Calu3 (cell line): ENCODE data around the gene ZNF407. TPM values are rescaled to one million over a fixed set of nuclear protein-coding genes. Genes with fewer than 3 reads are reported as not detected.

Experiments used
- BruUV-seq: library from RNA; stranded (reverse); fragments of 400-500 nt; replicated peaks from 2 replicates; lab custom pipeline; 2021; lab: Mats Ljungman, UMichigan
- CTCF ChIA-PET: fragments of 300-600 bp; sonication (Branson Sonifier 250); formaldehyde crosslinking; loops from one replicate; lab custom pipeline; 2022; ENCODE audit warnings: antibody characterized with exemption; lab: Charles Lee
- DNase-seq: peaks from one replicate; pipeline ENCODE4 v3.0.0; 2022
- H3K27ac Mint-ChIP-seq: one replicate; pipeline ENCODE4 v1.8.0; 2022; ENCODE audit warnings: mixed read lengths; ENCODE audit not compliant: unreplicated experiment
- H3K27me3 Mint-ChIP-seq: one replicate; pipeline ENCODE4 v1.8.0; 2022; ENCODE audit warnings: mixed read lengths; ENCODE audit not compliant: unreplicated experiment
- H3K36me3 Mint-ChIP-seq: one replicate; pipeline ENCODE4 v1.8.0; 2022; ENCODE audit warnings: mild to moderate bottlenecking, moderate library complexity, mixed read lengths; ENCODE audit not compliant: insufficient read depth, unreplicated experiment
- H3K4me1 Mint-ChIP-seq: one replicate; pipeline ENCODE4 v1.8.0; 2022; ENCODE audit warnings: mild to moderate bottlenecking, low read depth, mixed read lengths; ENCODE audit not compliant: unreplicated experiment
- H3K4me3 Mint-ChIP-seq: one replicate; pipeline ENCODE4 v1.8.0; 2022; ENCODE audit warnings: mild to moderate bottlenecking, low read depth, moderate library complexity, mixed read lengths; ENCODE audit not compliant: unreplicated experiment
- H3K9me3 Mint-ChIP-seq: one replicate; pipeline ENCODE4 v1.8.0; 2022; ENCODE audit warnings: low read depth, mixed read lengths; ENCODE audit not compliant: unreplicated experiment
- intact Hi-C: fragments of 100-400 bp; cut with micrococcal nuclease; formaldehyde crosslinking; loops from one replicate; pipeline ENCODE4 v1.10.0; 2022; ENCODE audit not compliant: unreplicated experiment
- total RNA-seq: library from RNA; stranded (reverse); gene quantifications from 2 replicates; pipeline ENCODE4 v1.2.3, GENCODE V29; 2022
- TF ChIP-seq, protein P1 (sequence below): fragments of 200-600 bp; IDR thresholded peaks from one replicate; pipeline ENCODE4 v1.8.0; 2022; ENCODE audit warnings: antibody characterized with exemption; ENCODE audit not compliant: unreplicated experiment

Gene ZNF407
- total RNA-seq, 1 experiment from 2014 or later: 17.4 TPM

DNA sequence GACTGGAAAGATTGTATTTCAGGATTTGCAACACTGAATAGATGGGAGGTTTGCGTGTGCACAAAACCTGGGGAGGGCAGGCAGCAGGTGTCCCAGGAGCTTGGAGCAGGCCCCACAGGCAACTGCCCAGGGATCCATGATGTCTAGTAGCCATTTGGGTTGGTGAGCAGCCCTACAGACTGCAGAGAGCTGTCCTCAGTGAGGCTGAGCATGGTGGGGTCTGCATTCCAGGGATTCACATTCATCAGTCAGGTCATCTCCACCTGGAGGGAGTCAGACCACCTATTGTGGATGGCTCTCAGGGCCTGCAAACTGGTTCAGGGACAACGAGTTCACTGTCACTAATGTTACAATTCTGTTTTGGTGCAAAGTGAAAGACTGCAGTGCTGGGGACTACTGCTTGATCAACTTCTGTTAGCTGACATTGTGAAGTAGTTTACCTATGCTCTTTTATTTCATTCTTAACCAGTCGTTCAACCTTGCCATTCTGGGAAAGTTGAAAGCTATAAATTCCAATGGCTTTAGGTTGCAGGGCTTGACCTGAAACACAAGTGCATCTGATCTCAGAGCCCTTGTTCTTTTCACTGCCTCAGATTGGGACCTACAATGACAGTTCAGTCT is 222.6 kb downstream of the ZNF407 start:
- H3K4me3 Mint-ChIP-seq: no peak overlapping the region
- H3K27ac Mint-ChIP-seq: no peak overlapping the region
- no peaks in the 10 kb centered on the region for H3K9me3 Mint-ChIP-seq
- H3K36me3 Mint-ChIP-seq: no peaks in the 10 kb centered on the region
- BruUV-seq: no TSS peak
- no peak for DNase-seq
- TF ChIP-seq, protein P1, sequence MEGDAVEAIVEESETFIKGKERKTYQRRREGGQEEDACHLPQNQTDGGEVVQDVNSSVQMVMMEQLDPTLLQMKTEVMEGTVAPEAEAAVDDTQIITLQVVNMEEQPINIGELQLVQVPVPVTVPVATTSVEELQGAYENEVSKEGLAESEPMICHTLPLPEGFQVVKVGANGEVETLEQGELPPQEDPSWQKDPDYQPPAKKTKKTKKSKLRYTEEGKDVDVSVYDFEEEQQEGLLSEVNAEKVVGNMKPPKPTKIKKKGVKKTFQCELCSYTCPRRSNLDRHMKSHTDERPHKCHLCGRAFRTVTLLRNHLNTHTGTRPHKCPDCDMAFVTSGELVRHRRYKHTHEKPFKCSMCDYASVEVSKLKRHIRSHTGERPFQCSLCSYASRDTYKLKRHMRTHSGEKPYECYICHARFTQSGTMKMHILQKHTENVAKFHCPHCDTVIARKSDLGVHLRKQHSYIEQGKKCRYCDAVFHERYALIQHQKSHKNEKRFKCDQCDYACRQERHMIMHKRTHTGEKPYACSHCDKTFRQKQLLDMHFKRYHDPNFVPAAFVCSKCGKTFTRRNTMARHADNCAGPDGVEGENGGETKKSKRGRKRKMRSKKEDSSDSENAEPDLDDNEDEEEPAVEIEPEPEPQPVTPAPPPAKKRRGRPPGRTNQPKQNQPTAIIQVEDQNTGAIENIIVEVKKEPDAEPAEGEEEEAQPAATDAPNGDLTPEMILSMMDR: no peak
- no peaks in the 10 kb centered on the region for H3K27me3 Mint-ChIP-seq
- CTCF ChIA-PET: interaction anchor here (0.5 to 1.1 kb wide), 2 partner anchors 14 to 251 kb away, joined by 3 to 5 read pairs; no protein-coding TSS in a partner anchor
- intact Hi-C loops: no loop called here
- no peaks in the 10 kb centered on the region for H3K4me1 Mint-ChIP-seq

DNA sequence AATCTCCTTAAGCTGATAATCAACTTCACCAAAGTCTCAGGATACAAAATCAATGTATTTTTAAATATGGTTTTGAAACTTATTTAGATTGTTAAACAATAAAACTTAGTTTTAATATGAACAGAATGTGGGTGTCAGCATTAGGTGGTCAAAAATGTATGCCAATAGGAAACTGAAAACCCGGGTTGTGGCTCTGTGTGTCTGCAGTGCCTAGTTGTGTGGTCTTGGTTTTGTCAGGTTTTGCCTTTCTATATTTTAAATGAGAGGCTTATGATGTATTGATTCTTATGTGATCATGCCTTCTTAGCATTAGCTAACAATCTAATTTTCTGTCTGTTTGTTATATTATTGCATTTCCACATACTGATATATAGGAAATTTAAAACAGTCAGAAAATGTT is 227.8 kb downstream of the ZNF407 start:
- DNase-seq: no peak
- intact Hi-C loops: no loop called here
- no peak overlapping the region for H3K27ac Mint-ChIP-seq
- TF ChIP-seq, protein P1: no peak
- H3K36me3 Mint-ChIP-seq: no peaks in the 10 kb centered on the region
- no TSS peak for BruUV-seq
- CTCF ChIA-PET: no interaction called here
- no peaks in the 10 kb centered on the region for H3K27me3 Mint-ChIP-seq
- no peaks in the 10 kb centered on the region for H3K4me1 Mint-ChIP-seq
- no peaks in the 10 kb centered on the region for H3K9me3 Mint-ChIP-seq
- H3K4me3 Mint-ChIP-seq: no peak overlapping the region

DNA sequence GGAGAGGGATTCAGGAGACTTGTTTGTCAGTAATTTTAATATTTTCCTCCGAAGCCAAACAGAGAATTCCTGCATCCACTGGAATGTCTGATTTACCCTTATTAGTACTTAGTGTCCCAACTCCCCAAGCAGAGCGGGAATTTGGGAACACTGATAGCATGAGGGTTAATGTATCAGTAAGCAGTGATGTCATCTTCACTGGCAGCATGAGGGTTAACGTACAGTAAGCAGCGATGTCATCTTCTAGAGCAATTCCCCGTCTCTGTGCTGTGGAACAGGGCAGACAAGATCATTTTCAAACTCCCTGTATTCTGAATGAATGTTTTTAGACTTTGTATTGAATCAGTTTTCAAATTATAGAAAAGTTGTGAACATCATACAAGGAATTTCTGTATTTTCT is 228.9 kb downstream of the ZNF407 start:
- Mint-ChIP-seq H3K36me3 (no peaks in the 10 kb centered on the region), H3K9me3 (no peaks in the 10 kb centered on the region), H3K4me3 (no peak overlapping the region), H3K4me1 (no peaks in the 10 kb centered on the region), H3K27me3 (no peaks in the 10 kb centered on the region), H3K27ac (no peak overlapping the region)
- TF ChIP-seq, protein P1: no peak
- CTCF ChIA-PET: no interaction called here
- BruUV-seq: no TSS peak
- intact Hi-C loops: no loop called here
- DNase-seq: no peak

DNA sequence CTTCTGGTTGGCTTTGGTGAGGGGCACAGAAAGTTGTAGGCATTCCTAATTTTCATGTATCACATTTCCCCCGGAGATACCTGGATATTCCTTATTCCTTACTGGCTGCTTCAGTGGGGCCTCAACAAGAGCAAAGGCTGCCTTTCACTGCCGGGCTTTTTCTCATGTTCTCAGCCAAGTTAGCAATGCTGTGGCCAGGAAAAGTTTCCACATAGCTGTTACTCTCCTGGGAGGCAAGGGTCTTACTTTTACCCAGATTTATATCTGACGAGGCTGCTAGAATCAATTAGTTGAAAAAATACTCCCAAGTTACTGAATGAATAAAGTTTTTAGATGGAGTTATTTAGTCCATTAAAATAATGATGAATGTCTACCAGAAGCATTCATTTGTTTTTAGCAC is 230.5 kb downstream of the ZNF407 start:
- no TSS peak for BruUV-seq
- peaks cover under 1% of the 10 kb centered on the region for H3K4me1 Mint-ChIP-seq
- intact Hi-C loops: no loop called here
- no peaks in the 10 kb centered on the region for H3K27me3 Mint-ChIP-seq
- no peaks in the 10 kb centered on the region for H3K9me3 Mint-ChIP-seq
- no peak overlapping the region for H3K4me3 Mint-ChIP-seq
- H3K36me3 Mint-ChIP-seq: no peaks in the 10 kb centered on the region
- CTCF ChIA-PET: interaction anchor here (0.6 kb wide), 1 partner anchor 7 kb away, joined by 5 read pairs; no protein-coding TSS in a partner anchor
- no peak overlapping the region for H3K27ac Mint-ChIP-seq
- TF ChIP-seq, protein P1: no peak
- DNase-seq: no peak
